Large intestine (tissue), 3 donors: ENCODE data around the gene RNF5. TPM values are rescaled to one million over a fixed set of nuclear protein-coding genes. Genes with fewer than 3 reads are reported as not detected.

ENCODE experiments used
- DNase-seq, 2 donors: peaks; one replicate each; pipeline versions ENCODE4 v3.0.0 to v3.0.0-alpha.2; 2013
- H3K27ac ChIP-seq: one replicate; pipeline ENCODE4 v1.5.1; 2013; ENCODE audit warnings: low read length
- H3K27me3 ChIP-seq: 2 replicates; pipeline ENCODE4 v1.6.1; 2013; ENCODE audit warnings: low read length; ENCODE audit not compliant: control insufficient read depth, insufficient read depth
- H3K36me3 ChIP-seq: 2 replicates; pipeline ENCODE4 v1.6.1; 2013; ENCODE audit warnings: low read length; ENCODE audit not compliant: control insufficient read depth, insufficient read depth
- H3K4me1 ChIP-seq: one replicate; pipeline ENCODE4 v1.6.1; 2013; ENCODE audit warnings: low read length; ENCODE audit not compliant: control insufficient read depth, insufficient read depth
- H3K4me3 ChIP-seq: one replicate; pipeline ENCODE4 v1.5.1; 2013; ENCODE audit warnings: low read length
- H3K9me3 ChIP-seq: one replicate; pipeline ENCODE4 v1.6.1; 2013; ENCODE audit warnings: mild to moderate bottlenecking, low read depth, low read length, moderate library complexity; ENCODE audit not compliant: control insufficient read depth
- WGBS: methylation state at CpG from one replicate; pipeline ENCODE4 v1.1.5; 2013; ENCODE audit warnings: low lambda C conversion rate; ENCODE audit not compliant: insufficient coverage; 5-methylcytosine and 5-hydroxymethylcytosine counted together
- polyA plus RNA-seq: library from polyadenylated mRNA; unstranded; fragments of 120-200 nt; gene quantifications from one replicate; pipeline ENCODE4 v1.2.1, GENCODE V29; 2013

Gene RNF5
- polyA plus RNA-seq, 1 donor = 85.7 TPM

GRCh38 chr6:32151863-32152768 is 26.1 kb upstream of the RNF5 start, which contains the start of gene PRRT1:
Gene PRRT1, minus strand, starts transcription at chr6:32151939. Its CDS starts 112 bp downstream, at chr6:32151827.
- no CpG with 5 or more reads among the region's 24 CpGs for WGBS
- peaks cover 7% of the 10 kb centered on the region for H3K9me3 ChIP-seq
- H3K36me3 ChIP-seq = peaks cover 14% of the 10 kb centered on the region
- H3K27me3 ChIP-seq = peaks cover 11% of the 10 kb centered on the region
- H3K4me3 ChIP-seq = peak within 1 kb of the TSS; percentile 86
- peak in 1 of 2 donors; percentile 73 for DNase-seq
- H3K27ac ChIP-seq = peak within 1 kb of the TSS; percentile 95
- peaks cover 36% of the 10 kb centered on the region for H3K4me1 ChIP-seq

GRCh38 chr6:32152769-32153563 is 25.2 kb upstream of the RNF5 start:
- WGBS = 13% methylated on average over 3 of the region's 35 CpGs
- Histone ChIP-seq H3K27ac (peak overlapping the region; percentile 95), H3K36me3 (peaks cover 20% of the 10 kb centered on the region), H3K9me3 (peaks cover 7% of the 10 kb centered on the region), H3K4me3 (peak overlapping the region; percentile 86), H3K4me1 (peaks cover 36% of the 10 kb centered on the region), H3K27me3 (peaks cover 11% of the 10 kb centered on the region)
- DNase-seq = peak; percentile 48 to 78

GRCh38 chr6:32153564-32154513 is 24.4 kb upstream of the RNF5 start, which contains the start of gene PPT2:
Gene PPT2, plus strand, starts transcription at chr6:32154141. Its CDS starts 454 bp downstream, at chr6:32154595.
- Histone ChIP-seq H3K4me1 (peaks cover 31% of the 10 kb centered on the region), H3K27ac (peak within 1 kb of the TSS; percentile 95)
- DNase-seq = peak; percentile 92 to 93

GRCh38 chr6:32154514-32155161 is 23.6 kb upstream of the RNF5 start:
- H3K27ac ChIP-seq = peak overlapping the region; percentile 95
- peaks cover 4% of the 10 kb centered on the region for H3K27me3 ChIP-seq
- WGBS = no CpG with 5 or more reads among the region's 34 CpGs
- DNase-seq = peak; percentile 81 to 89
- no peaks in the 10 kb centered on the region for H3K9me3 ChIP-seq
- peak overlapping the region; percentile 86 for H3K4me3 ChIP-seq
- H3K36me3 ChIP-seq = peaks cover 28% of the 10 kb centered on the region
- H3K4me1 ChIP-seq = peaks cover 27% of the 10 kb centered on the region

More at GRCh38 chr6:32153564-32154513, 24.4 kb upstream of the RNF5 start, which contains the start of gene PPT2:
- H3K4me3 ChIP-seq = peak within 1 kb of the TSS; percentile 86
- peaks cover 6% of the 10 kb centered on the region for H3K9me3 ChIP-seq
- peaks cover 9% of the 10 kb centered on the region for H3K27me3 ChIP-seq
- H3K36me3 ChIP-seq = peaks cover 28% of the 10 kb centered on the region
- WGBS = no CpG with 5 or more reads among the region's 52 CpGs

DNA sequence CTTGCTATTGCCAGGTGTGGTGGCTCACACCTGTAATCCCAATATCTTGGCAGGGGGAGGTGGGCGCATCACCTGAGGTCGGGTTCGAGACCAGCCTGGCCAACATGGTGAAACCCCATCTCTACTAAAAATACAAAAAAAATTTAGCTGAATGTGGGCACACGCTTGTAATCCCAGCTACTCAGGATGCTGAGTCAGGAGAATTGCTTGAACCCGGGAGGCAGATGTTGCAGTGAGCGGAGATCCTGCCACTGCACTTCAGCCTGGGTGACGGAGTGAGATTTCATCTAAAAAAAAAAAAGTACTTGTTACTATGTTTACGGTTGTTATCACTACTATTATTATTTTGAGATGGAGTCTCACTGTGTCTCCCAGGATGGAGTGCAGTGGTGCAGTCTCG is 21.3 kb upstream of the RNF5 start:
- no peak for DNase-seq
- Histone ChIP-seq H3K36me3 (peaks cover 28% of the 10 kb centered on the region), H3K27ac (no peak overlapping the region), H3K4me3 (no peak overlapping the region), H3K9me3 (no peaks in the 10 kb centered on the region), H3K27me3 (no peaks in the 10 kb centered on the region), H3K4me1 (peaks cover 26% of the 10 kb centered on the region)
- no CpG with 5 or more reads among the region's 9 CpGs for WGBS

DNA sequence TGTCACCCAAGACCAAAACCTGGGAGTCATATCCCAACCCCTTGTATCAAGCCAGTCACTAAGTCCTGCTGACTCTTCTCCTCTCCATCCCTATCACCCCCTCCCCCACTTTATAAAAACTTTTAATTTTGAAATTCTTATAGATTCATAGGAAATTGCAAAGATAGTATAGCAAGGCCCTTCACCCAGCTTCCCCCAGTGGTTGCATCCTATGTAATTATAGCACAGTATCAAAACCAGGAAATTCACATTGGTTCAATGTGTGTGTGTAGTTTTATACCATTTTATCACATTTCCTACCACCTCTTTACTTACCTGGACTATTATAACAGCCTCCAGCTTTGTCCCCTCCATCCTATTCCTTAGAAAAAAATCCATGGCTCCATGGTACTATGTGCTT is 20.2 kb upstream of the RNF5 start:
- H3K27ac ChIP-seq = no peak overlapping the region
- peaks cover 15% of the 10 kb centered on the region for H3K4me1 ChIP-seq
- peaks cover 33% of the 10 kb centered on the region for H3K36me3 ChIP-seq
- H3K9me3 ChIP-seq = no peaks in the 10 kb centered on the region
- H3K4me3 ChIP-seq = no peak overlapping the region
- no peak for DNase-seq
- no peaks in the 10 kb centered on the region for H3K27me3 ChIP-seq

- H3K9me3 ChIP-seq = no peaks in the 10 kb centered on the region
- H3K27ac ChIP-seq = no peak overlapping the region
- H3K4me3 ChIP-seq = no peak overlapping the region
- WGBS = 100% methylated on average over 1 of the region's 7 CpGs
- no peaks in the 10 kb centered on the region for H3K27me3 ChIP-seq
- DNase-seq = no peak
- H3K36me3 ChIP-seq = peaks cover 52% of the 10 kb centered on the region
- peaks cover 14% of the 10 kb centered on the region for H3K4me1 ChIP-seq
Measured at GRCh38 chr6:32163559-32164258, 14.5 kb upstream of the RNF5 start.

- Histone ChIP-seq H3K27me3 (no peaks in the 10 kb centered on the region), H3K4me1 (peaks cover 15% of the 10 kb centered on the region), H3K4me3 (no peak within 1 kb of the TSS), H3K27ac (no peak within 1 kb of the TSS), H3K36me3 (peaks cover 56% of the 10 kb centered on the region), H3K9me3 (no peaks in the 10 kb centered on the region)
- DNase-seq = no peak
Measured at GRCh38 chr6:32164295-32164694, 13.9 kb upstream of the RNF5 start, which contains the start of gene EGFL8. Gene EGFL8, plus strand, starts transcription at chr6:32164595. Its CDS starts 1,571 bp downstream, at chr6:32166166.
